ENCODE measurements around the gene GPR156.

DNA sequence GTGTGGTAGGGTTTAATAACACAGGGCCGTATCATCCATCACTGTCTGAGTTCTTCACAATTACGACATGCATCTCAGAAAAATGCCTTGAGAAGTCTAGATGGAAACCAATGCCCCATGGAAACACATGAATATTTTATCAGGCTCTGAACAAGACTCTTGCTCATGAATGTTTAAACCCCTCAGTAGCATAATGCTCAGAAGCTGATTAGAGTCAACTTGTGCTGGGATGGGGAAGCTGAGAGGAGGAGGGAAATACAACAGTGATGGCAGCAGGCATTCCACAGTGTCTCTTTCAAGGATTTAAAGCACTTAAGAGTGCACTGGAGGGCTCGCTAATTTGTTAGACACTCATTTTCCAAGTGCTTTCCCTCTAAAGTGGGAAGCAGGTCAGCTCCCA, 3.8 kb downstream of the GPR156 start:
- TF ChIP-seq ZNF717 (CRISPR knock-in tag; IDR thresholded peaks at IDR 0.05) (no peak), STAG1 (CRISPR knock-in tag; IDR thresholded peaks at IDR 0.05; ENCODE audit: borderline replicate concordance) (no peak)
- TF ChIP-seq, protein P1, sequence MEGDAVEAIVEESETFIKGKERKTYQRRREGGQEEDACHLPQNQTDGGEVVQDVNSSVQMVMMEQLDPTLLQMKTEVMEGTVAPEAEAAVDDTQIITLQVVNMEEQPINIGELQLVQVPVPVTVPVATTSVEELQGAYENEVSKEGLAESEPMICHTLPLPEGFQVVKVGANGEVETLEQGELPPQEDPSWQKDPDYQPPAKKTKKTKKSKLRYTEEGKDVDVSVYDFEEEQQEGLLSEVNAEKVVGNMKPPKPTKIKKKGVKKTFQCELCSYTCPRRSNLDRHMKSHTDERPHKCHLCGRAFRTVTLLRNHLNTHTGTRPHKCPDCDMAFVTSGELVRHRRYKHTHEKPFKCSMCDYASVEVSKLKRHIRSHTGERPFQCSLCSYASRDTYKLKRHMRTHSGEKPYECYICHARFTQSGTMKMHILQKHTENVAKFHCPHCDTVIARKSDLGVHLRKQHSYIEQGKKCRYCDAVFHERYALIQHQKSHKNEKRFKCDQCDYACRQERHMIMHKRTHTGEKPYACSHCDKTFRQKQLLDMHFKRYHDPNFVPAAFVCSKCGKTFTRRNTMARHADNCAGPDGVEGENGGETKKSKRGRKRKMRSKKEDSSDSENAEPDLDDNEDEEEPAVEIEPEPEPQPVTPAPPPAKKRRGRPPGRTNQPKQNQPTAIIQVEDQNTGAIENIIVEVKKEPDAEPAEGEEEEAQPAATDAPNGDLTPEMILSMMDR (IDR thresholded peaks at IDR 0.05 in 2 of 3, conservative IDR thresholded peaks at IDR 0.05 in 1 of 3; ENCODE audit: insufficient read depth in 2 of 3, low read depth in 1 of 3, low read length in 3 of 3) = no peak
- TF ChIP-seq, protein P2, sequence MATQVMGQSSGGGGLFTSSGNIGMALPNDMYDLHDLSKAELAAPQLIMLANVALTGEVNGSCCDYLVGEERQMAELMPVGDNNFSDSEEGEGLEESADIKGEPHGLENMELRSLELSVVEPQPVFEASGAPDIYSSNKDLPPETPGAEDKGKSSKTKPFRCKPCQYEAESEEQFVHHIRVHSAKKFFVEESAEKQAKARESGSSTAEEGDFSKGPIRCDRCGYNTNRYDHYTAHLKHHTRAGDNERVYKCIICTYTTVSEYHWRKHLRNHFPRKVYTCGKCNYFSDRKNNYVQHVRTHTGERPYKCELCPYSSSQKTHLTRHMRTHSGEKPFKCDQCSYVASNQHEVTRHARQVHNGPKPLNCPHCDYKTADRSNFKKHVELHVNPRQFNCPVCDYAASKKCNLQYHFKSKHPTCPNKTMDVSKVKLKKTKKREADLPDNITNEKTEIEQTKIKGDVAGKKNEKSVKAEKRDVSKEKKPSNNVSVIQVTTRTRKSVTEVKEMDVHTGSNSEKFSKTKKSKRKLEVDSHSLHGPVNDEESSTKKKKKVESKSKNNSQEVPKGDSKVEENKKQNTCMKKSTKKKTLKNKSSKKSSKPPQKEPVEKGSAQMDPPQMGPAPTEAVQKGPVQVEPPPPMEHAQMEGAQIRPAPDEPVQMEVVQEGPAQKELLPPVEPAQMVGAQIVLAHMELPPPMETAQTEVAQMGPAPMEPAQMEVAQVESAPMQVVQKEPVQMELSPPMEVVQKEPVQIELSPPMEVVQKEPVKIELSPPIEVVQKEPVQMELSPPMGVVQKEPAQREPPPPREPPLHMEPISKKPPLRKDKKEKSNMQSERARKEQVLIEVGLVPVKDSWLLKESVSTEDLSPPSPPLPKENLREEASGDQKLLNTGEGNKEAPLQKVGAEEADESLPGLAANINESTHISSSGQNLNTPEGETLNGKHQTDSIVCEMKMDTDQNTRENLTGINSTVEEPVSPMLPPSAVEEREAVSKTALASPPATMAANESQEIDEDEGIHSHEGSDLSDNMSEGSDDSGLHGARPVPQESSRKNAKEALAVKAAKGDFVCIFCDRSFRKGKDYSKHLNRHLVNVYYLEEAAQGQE (IDR thresholded peaks at IDR 0.05; ENCODE audit: borderline replicate concordance) = no peak
- TF ChIP-seq, protein P2 (CRISPR knock-in tag; IDR thresholded peaks at IDR 0.05; ENCODE audit: low read depth) = no peak

Data from K562 (cell line).